OCI-LY3 (cell line): ENCODE measurements around the gene ROBO1.

Experiments used
- CTCF ChIP-seq: fragments of 200-600, 300-600 bp; sonication (generic); IDR thresholded peaks from 2 replicates; pipeline ENCODE4 v1.5.1; 2014; ENCODE audit warnings: antibody characterized with exemption, low read length, low read depth
- EZH2phosphoT487 ChIP-seq: fragments of 200-600 bp; shearing (Covaris generic); IDR thresholded peaks from 2 replicates; pipeline ENCODE4 v1.6.1; 2018; ENCODE audit warnings: antibody characterized with exemption, mixed run types, low read depth

DNA sequence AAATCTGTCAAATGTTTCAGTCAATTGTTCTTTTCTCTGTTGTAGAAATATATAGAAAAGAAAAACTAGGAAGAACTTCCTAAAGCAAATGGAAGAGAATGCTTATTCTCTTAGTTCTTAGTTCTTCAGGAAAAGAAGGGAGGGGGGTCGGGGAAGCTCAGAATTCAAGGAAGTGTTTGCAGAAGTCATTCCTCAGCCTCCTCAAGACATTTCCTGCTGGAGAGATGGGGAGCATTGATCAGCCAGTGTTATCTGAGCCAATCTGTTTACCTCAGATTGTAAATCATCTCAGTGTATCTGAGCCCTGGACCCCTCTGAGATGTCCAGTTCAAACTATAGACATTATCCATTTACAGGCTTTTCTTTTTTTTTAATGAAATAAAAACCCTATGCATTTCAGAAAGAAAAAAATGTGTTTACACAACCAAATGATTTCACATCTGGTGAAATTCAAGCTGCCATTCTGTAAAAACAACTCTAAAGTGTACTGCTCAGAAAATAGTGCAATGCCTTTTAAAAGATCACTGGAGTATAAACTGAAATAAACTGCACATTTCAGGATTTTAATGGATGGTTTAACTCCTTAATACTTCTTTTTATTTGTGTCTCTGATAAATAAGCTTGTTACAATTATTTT lies 460.7 kb downstream of the ROBO1 start:
- TF ChIP-seq CTCF (no peak), EZH2phosphoT487 (no peak)
